Panc1 (cell line): ENCODE data around the gene FBN1. TPM values are rescaled to one million over a fixed set of nuclear protein-coding genes. Genes with fewer than 3 reads are reported as not detected.

Source experiments
- ATAC-seq: fragments of 200-7000 bp; cut with Tn5 transposase; 2 replicates; pipeline ENCODE4 v1.9.1; 2020; ENCODE audit warnings: mild to moderate bottlenecking, moderate library complexity
- BruUV-seq: library from RNA; stranded (reverse); fragments of 400-500 nt; replicated peaks from 2 replicates; lab custom pipeline; 2021; lab: Mats Ljungman, UMichigan
- CTCF ChIA-PET: fragments of 300-600 bp; sonication (Branson Sonifier 250); formaldehyde crosslinking; loops from one replicate; lab custom pipeline; 2022; ENCODE audit warnings: antibody characterized with exemption; lab: Charles Lee
- POLR2A ChIA-PET: fragments of 300-600 bp; sonication (Branson Sonifier 250); formaldehyde crosslinking; loops from one replicate; lab custom pipeline; 2022; ENCODE audit warnings: antibody characterized with exemption; lab: Charles Lee
- DNase-seq: peaks from one replicate; pipeline ENCODE4 v3.0.0-alpha.2; 2010; ENCODE audit warnings: low read depth, low spot score
- H3K27ac ChIP-seq: 2 replicates; pipeline ENCODE4 v1.5.1; 2011; ENCODE audit warnings: mild to moderate bottlenecking, low read length, inconsistent platforms
- H3K27me3 ChIP-seq: fragments of 200-500 bp; sonication (Bioruptor generic); 2 replicates; pipeline ENCODE4 v1.6.0; 2014; ENCODE audit warnings: low read length, inconsistent platforms; ENCODE audit not compliant: control insufficient read depth, insufficient read depth
- H3K36me3 ChIP-seq: fragments of 200-500 bp; sonication (Bioruptor generic); 2 replicates; pipeline ENCODE4 v1.5.1; 2014; ENCODE audit warnings: inconsistent platforms, mild to moderate bottlenecking, low read length, moderate library complexity; ENCODE audit not compliant: control insufficient read depth, insufficient read depth
- H3K4me1 ChIP-seq: 2 replicates; pipeline ENCODE4 v1.5.1; 2011; ENCODE audit warnings: inconsistent platforms, mild to moderate bottlenecking, low read length, moderate library complexity; ENCODE audit not compliant: control insufficient read depth, insufficient read depth
- H3K4me3 ChIP-seq, 2 experiments: 2 replicates each; pipeline ENCODE4 v1.5.1; 2011 to 2012; ENCODE audit warnings: low read depth in 2 of 2, low read length in 2 of 2, mild to moderate bottlenecking in 2 of 2, inconsistent platforms in 1 of 2, moderate library complexity in 1 of 2
- H3K9me3 ChIP-seq: fragments of 200-500 bp; sonication (Bioruptor generic); 2 replicates; pipeline ENCODE4 v1.5.1; 2014; ENCODE audit warnings: low read depth, mild to moderate bottlenecking, inconsistent platforms, low read length, moderate library complexity; ENCODE audit not compliant: control insufficient read depth, insufficient read depth
- CTCF ChIP-seq: fragments of 450-650 bp; IDR thresholded peaks from 2 replicates; pipeline ENCODE4 v1.5.1; 2017; ENCODE audit warnings: mild to moderate bottlenecking
- POLR2AphosphoS5 ChIP-seq: IDR thresholded peaks from 2 replicates; pipeline ENCODE4 v1.6.1; 2012; ENCODE audit warnings: mild to moderate bottlenecking, low read depth, low read length, moderate library complexity
- REST ChIP-seq, 2 experiments: IDR thresholded peaks; 2 replicates each; pipeline ENCODE4 v1.6.1; 2011 to 2012; ENCODE audit warnings: low read depth in 2 of 2, control low read depth in 1 of 2, low read length in 1 of 2, mild to moderate bottlenecking in 1 of 2, moderate library complexity in 1 of 2; ENCODE audit not compliant: insufficient read depth in 1 of 2
- SIN3A ChIP-seq: IDR thresholded peaks from 2 replicates; pipeline ENCODE4 v1.6.1; 2012; ENCODE audit warnings: low read depth, mild to moderate bottlenecking, low read length, moderate library complexity, borderline replicate concordance; ENCODE audit not compliant: insufficient read depth
- TCF7L2 ChIP-seq: IDR thresholded peaks from 2 replicates; pipeline ENCODE4 v1.6.1; 2011; ENCODE audit warnings: mild to moderate bottlenecking, low read depth, low read length, inconsistent platforms
- in situ Hi-C: cut with HindIII; loops from 2 replicates; pipeline ENCODE4 v1.10.0; 2016; ENCODE audit warnings: low sequenced_read_pairs, low pct_unique_long_range_greater_than_20kb
- intact Hi-C: fragments of 100-400 bp; cut with micrococcal nuclease; formaldehyde crosslinking; loops from one replicate; pipeline ENCODE4 v1.10.0; 2022; ENCODE audit not compliant: unreplicated experiment
- total RNA-seq: library from RNA; stranded (reverse); gene quantifications from one replicate; pipeline ENCODE4 v1.2.1, GENCODE V29; 2021; ENCODE audit not compliant: unreplicated experiment

FBN1 gene
- total RNA-seq, 1 experiment from 2014 or later: 0.46 TPM

GRCh38 chr15:48381861-48382260 is 263.6 kb downstream of the FBN1 start:
- no peak for TF ChIP-seq POLR2AphosphoS5
- TF ChIP-seq REST (IDR thresholded peaks at IDR 0.05; ENCODE audit: insufficient read depth in 1 of 2, low read depth in 2 of 2, low read length in 1 of 2): no peak
- no peak for TF ChIP-seq SIN3A
- no peak for TF ChIP-seq TCF7L2
- no peak for TF ChIP-seq CTCF
- H3K27me3 ChIP-seq: no peaks in the 10 kb centered on the region; the same call in 1 of the 2 replicates
- no peaks in the 10 kb centered on the region for H3K9me3 ChIP-seq
- no peak overlapping the region for H3K4me3 ChIP-seq
- H3K4me1 ChIP-seq: no peaks in the 10 kb centered on the region
- POLR2A ChIA-PET: no interaction called here
- CTCF ChIA-PET: no interaction called here
- H3K36me3 ChIP-seq: no peaks in the 10 kb centered on the region
- DNase-seq (no peak), ATAC-seq (no peak)
- H3K27ac ChIP-seq: no peak overlapping the region
- BruUV-seq: no TSS peak
- in situ Hi-C loops (no loop called here), intact Hi-C loops (no loop called here)

- H3K27me3 ChIP-seq: no peaks in the 10 kb centered on the region; the same call in 1 of the 2 replicates
- ATAC-seq (no peak), DNase-seq (no peak)
- intact Hi-C loops: no loop called here
- H3K4me3 ChIP-seq: no peak overlapping the region
- no peak for TF ChIP-seq CTCF
- no peak for TF ChIP-seq POLR2AphosphoS5
- no peak for TF ChIP-seq REST (IDR thresholded peaks at IDR 0.05; ENCODE audit: insufficient read depth in 1 of 2, low read depth in 2 of 2, low read length in 1 of 2)
- no peak for TF ChIP-seq TCF7L2
- no peak for TF ChIP-seq SIN3A
- H3K4me1 ChIP-seq: no peaks in the 10 kb centered on the region
- CTCF ChIA-PET: no interaction called here
- no TSS peak for BruUV-seq
- no peaks in the 10 kb centered on the region for H3K9me3 ChIP-seq
- POLR2A ChIA-PET: no interaction called here
- in situ Hi-C loops: no loop called here
- H3K36me3 ChIP-seq: no peaks in the 10 kb centered on the region
- H3K27ac ChIP-seq: no peak overlapping the region
Observed at GRCh38 chr15:48380198-48380597, 265.3 kb downstream of the FBN1 start.
